GM18508 (cell line): Measurements from ENCODE around the gene FJX1.
"Not testable (repeated sequence)": the region's sequence is repeated elsewhere in the genome, so short reads cannot be mapped to it uniquely, and the experiment has no call there.

Experiments
- ATAC-seq: cut with Tn5 transposase; IDR thresholded peaks from one replicate; pipeline ENCODE4 v1.9.1; 2021; ENCODE audit warnings: moderate number of reproducible peaks; ENCODE audit not compliant: insufficient read depth, unreplicated experiment

The FJX1 gene

GRCh38 chr11:35629511-35629910 lies 11.3 kb downstream of the FJX1 start:
- ATAC-seq: no peak

DNA sequence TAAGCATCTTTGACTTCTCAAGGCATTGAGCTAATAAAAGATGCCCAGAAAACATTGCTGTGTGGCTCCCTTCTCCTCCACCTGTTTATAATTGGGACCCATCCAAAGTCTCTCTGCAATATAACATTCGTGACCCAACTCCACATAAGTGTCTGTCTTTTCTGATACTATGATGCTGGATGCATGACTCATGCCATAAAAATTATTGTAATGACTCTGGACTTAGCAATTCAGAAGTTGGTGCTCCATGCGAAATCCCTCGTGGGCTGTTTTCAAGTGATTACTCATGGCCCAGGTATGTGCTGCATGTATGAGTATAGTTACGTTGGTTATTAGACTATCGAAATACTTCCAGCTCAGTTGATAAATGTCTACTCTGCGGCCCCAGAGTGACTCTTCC lies 11.7 kb downstream of the FJX1 start:
- no peak for ATAC-seq

- ATAC-seq: no peak
These were observed 13.6 kb downstream of the FJX1 start for GRCh38 chr11:35631891-35632290.

DNA sequence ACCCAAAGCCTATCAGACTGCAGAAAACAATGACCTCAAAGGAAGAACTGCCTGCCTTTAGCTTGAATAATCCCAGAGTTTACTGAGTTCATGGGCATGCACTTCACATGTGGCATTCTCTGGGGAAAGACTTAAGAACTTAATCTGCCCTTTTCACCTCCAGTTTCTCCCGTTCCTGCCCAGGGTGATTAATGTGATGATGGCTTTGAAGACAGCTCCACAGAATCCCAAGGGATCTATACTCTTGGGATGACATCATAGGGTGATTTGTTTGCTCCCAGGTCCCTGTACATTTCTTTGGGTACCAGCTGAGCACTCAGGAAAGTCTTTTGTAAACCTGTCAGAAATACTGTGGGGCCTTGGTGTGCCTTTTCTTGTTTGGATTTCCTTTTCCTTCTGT lies 14.0 kb downstream of the FJX1 start:
- no peak for ATAC-seq

- ATAC-seq: no peak
These were observed 15.7 kb downstream of the FJX1 start for GRCh38 chr11:35633827-35634423.

GRCh38 chr11:35635933-35636332 lies 17.7 kb downstream of the FJX1 start:
- ATAC-seq: no peak

- no peak for ATAC-seq
These were observed 21.4 kb downstream of the FJX1 start for GRCh38 chr11:35639591-35640179.

GRCh38 chr11:35641171-35641897 lies 23.1 kb downstream of the FJX1 start:
- ATAC-seq: no peak

- ATAC-seq: no peak
These were observed 23.7 kb downstream of the FJX1 start for GRCh38 chr11:35641964-35642363.

GRCh38 chr11:35647421-35648093 lies 29.3 kb downstream of the FJX1 start:
- no peak for ATAC-seq

- no peak for ATAC-seq
These were observed 31.7 kb downstream of the FJX1 start for GRCh38 chr11:35650006-35650405.

- ATAC-seq: no peak
These were observed 32.2 kb downstream of the FJX1 start for GRCh38 chr11:35650467-35650866.

GRCh38 chr11:35651263-35651662 lies 33.0 kb downstream of the FJX1 start:
- no peak for ATAC-seq

DNA sequence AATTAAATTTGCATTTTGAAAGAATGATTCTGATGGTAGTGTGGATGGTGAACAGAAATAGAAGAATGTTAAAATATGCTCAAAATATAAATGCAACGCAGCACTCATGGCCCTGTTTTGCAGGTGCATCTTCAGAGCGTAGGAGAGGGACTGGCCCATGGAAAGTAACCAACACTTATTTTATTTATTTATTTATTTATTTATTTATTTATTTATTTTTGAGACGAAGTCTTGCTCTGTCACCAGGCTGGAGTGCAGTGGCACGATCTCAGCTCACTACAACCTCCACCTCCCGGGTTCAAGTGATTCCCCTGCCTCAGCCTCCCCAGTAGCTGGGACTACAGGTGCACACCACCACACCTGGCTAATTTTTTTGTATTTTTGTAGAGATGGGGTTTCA lies 34.5 kb downstream of the FJX1 start:
- ATAC-seq: not testable (repeated sequence)

DNA sequence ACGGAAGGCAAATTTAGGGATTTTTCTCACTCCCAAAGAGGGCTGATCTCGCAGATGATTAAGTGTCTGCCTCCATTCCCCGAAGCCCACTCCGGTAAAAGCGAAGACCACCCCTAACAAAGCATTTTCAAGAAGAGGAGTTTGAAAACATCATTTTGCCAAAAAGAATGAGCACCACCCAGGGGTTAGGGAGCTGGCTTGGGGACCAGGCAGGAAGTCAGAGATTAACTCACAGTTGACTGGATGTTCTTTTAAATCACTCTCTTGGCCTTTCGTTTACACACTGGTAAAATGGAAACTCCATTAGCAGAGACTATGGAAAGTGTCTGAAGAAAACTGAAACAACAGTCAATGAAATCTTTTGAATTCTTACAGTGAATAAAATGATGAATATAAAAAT lies 36.5 kb downstream of the FJX1 start:
- no peak for ATAC-seq

GRCh38 chr11:35655254-35655653 lies 37.0 kb downstream of the FJX1 start:
- no peak for ATAC-seq

GRCh38 chr11:35655856-35656255 lies 37.6 kb downstream of the FJX1 start:
- no peak for ATAC-seq

- ATAC-seq: no peak
These were observed 40.0 kb downstream of the FJX1 start for GRCh38 chr11:35658020-35658948.

DNA sequence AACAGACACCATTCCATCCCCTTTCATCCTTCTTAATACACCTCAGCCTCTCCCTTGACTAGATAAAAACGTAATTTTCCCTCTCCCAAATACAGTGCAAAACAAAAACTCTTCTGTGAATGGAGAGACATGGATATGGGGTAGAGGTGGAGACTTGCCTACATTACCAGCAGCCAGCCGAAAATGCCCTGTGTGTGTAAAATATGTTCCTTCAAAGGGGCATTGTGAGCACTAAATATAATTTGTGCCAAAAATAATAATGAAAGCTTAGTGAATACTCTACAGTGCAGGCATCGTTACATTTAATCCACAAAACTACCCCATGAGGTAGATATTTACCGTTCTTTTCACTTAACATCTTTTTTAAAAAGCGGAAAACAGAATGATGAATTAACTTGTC lies 43.3 kb downstream of the FJX1 start:
- no peak for ATAC-seq

DNA sequence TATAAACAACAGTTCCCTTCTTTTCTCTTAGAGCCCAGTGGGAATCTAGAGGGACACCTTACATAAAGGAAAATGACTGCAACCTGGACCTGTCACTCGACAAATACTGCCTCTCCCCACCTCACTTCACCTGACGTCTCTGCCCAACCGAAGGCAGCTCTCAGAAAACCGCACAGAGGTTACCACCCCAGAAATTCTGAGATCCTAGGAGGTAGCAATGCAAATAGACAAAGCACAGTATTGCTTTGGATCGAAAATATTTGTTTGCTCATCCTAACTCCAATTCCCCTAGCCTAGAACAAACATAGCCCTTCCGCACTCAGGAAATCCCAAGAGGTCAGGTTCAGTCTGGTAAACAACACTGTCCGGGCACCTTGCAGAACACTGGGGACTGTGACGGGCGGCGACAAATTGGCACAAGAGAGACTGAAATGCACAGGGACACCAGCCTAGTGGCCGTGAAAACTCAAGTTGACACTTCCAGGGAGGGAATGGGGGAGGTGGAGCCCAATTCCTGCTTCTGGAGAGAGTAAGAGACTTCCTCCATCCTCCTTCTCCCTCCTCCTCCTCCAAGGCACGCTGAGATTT lies 43.9 kb downstream of the FJX1 start:
- peak; percentile 38 for ATAC-seq
